AG10803 (cell line): Measurements from ENCODE around the gene PRKN.

Experiments used
- DNase-seq: peaks from one replicate; pipeline ENCODE4 v3.0.0; 2010; ENCODE audit warnings: low read depth
- H3K4me3 ChIP-seq: 2 replicates; pipeline ENCODE4 v1.5.1; 2011; ENCODE audit warnings: mild to moderate bottlenecking, low read length, control low read depth
- TF ChIP-seq, protein P1 (sequence below): conservative IDR thresholded peaks from 2 replicates; pipeline ENCODE4 v1.5.1; 2011; ENCODE audit warnings: mild to moderate bottlenecking, low read length, control low read depth, inconsistent platforms

Gene PRKN

DNA sequence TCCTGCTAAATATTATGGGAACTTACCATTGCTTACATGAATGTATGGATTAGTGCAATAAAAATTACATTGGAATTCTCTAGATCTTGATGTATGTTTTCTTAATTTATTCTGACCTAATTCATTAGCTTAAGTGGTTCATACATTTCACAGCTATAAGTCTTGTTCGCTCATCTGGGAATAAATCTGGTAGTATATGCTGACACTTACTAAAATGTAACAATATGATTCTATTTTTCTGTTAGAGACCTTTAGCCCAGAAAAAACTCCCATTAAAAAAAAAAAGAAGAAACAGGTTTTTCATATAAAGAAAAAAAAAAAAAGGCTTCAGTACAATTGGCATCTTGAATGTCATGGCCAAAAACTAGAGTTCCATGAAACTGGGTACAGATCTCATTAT is 1059.6 kb downstream of the PRKN start:
- TF ChIP-seq, protein P1, sequence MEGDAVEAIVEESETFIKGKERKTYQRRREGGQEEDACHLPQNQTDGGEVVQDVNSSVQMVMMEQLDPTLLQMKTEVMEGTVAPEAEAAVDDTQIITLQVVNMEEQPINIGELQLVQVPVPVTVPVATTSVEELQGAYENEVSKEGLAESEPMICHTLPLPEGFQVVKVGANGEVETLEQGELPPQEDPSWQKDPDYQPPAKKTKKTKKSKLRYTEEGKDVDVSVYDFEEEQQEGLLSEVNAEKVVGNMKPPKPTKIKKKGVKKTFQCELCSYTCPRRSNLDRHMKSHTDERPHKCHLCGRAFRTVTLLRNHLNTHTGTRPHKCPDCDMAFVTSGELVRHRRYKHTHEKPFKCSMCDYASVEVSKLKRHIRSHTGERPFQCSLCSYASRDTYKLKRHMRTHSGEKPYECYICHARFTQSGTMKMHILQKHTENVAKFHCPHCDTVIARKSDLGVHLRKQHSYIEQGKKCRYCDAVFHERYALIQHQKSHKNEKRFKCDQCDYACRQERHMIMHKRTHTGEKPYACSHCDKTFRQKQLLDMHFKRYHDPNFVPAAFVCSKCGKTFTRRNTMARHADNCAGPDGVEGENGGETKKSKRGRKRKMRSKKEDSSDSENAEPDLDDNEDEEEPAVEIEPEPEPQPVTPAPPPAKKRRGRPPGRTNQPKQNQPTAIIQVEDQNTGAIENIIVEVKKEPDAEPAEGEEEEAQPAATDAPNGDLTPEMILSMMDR: no peak
- no peak overlapping the region for H3K4me3 ChIP-seq
- no peak for DNase-seq

DNA sequence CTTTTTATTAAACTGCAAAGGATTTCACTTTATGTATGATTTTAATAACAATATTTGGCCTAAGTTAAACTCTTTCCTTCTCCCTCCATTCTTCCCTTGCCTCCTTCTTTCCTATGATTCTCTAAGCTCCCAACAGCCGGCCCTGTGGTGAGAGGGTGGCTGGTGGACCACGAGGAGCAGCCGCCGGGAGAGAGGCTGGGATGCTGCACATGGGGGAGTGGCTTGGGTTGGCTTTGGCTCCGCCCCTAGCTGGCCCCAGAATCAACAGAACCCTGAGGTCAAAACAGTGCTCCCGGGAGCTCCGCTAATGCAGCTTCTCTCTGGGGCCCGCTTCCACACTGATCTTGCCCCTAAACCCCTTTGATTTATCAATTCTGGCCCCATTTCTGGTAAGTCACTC is 1063.9 kb downstream of the PRKN start:
- no peak for DNase-seq
- TF ChIP-seq, protein P1: no peak
- no peak overlapping the region for H3K4me3 ChIP-seq

DNA sequence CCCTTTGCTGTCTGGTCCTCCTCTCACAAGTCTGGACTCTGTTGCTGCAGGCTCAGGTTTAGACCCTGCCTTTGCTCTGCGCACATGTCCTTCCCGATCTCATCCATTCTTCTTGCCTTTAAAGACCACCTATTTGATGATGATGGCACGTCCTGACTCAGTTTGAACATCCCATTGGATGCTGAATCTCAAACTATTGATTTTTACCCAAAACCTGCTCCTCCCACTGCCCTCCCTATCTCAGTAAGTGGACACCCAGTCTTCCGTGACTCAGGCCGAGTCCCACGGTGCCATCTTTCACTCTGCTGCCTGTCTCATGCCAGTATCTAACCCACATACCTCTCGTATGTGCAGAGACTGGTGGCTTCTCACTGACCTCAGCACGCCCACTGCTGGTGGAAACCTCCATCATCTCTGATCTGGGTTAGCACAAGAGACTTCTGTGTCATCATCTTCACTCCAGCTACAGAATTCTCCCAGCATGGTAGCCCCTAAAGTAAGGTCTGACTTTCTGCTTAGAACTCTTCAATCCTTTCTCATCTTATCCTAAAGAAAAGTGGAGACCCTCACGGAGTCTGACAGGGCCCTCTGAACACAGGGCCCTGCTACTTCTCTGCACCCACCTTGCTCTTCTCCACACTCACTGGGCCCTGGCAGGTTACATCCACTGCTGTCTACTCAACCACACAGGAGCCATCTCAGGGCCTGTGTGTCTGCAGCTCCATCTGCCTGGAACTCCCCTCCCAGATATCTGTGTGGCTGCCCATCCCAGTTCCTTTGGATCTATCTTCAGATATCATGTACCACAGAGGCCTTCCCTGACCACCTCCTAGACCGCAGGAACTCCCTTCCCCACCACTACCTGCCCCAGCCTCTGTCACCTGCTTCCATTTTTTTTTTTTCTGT is 1066.6 kb downstream of the PRKN start:
- H3K4me3 ChIP-seq: no peak overlapping the region
- peak; percentile 6 for DNase-seq
- TF ChIP-seq, protein P1: peak; percentile 30

DNA sequence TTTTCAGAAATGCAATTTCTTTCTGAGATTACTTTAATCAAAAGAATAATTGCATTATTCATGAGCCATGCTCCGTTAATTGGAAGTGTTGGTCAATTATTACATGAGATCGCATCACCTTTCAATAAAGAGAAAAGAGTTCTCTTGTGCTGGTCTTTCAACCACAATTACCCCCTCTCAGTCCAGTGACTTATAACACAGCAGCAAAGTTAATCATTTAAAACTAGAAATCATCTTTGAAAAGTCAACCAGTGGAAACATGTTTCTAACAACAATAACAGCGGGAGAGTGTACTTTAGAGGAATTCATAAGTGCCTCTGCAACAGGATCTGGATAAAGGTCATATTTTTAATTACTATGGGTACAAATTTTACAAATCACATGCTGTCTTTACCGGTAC is 1069.4 kb downstream of the PRKN start:
- no peak overlapping the region for H3K4me3 ChIP-seq
- TF ChIP-seq, protein P1: no peak
- DNase-seq: no peak

DNA sequence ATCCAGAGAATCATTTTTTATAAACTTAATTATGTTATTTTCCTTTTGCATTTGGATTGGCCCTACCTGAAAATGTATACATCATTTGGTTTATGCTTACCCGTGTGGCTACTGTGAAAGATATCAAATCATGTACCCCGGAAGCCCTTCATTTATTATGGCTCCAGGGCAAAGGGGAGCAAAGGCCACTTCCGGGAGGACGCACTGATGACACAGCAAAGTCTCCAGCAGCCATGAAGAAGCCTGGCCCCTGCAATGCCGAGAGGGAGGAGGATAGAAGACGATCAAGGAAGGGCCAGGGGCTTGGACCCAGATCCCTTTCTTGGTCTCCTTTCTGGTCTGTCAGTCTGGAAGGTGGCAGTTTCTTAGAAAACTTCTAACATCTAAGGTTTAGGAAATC is 1073.4 kb downstream of the PRKN start:
- H3K4me3 ChIP-seq: no peak overlapping the region
- no peak for DNase-seq
- TF ChIP-seq, protein P1: no peak

DNA sequence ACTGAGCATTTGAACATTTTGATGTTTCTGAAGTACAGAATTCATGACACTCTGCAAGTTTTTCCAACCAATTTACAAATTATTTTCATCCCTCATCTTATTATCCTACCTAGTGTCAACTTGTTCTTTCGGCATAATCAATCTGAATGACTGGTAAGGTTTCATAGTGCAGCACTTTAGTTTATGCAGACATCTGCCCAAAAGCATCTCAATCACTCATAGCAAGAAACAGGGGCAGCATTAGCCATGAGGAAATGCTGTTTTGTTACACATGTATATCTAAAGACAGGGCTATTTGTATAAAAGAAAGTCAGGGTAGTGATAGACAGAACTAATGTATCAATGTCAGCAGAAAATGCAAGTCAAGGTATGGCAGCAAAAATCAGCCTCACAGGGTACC is 1075.6 kb downstream of the PRKN start:
- TF ChIP-seq, protein P1: no peak
- DNase-seq: no peak
- H3K4me3 ChIP-seq: no peak overlapping the region

DNA sequence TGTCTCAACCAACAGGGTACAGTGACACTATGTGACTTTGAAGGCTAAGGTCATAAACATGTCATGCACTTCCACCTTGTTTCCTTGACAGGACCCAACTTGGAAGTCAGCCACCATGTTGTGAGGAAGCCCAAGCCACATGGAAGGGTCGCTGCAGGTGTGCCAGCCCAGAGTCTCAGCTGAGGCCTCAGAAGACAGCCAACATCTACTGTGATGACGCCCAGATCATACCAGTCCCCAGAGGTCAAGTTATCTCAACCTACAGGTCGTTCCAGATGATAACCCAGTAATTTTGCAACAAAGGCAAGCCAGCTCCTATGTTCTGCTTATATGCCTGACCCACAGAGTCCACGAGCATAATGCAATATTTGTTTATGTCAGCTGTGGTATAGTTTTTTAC is 1077.7 kb downstream of the PRKN start:
- TF ChIP-seq, protein P1: no peak
- H3K4me3 ChIP-seq: no peak overlapping the region
- DNase-seq: no peak
